IgD-negative memory B cell (primary cell): ENCODE data around the gene OCEL1. TPM values are rescaled to one million over a fixed set of nuclear protein-coding genes. Genes with fewer than 3 reads are reported as not detected.
A peak's percentile ranks its signal among the peaks of the same experiment; 100 is the strongest.

ENCODE experiments used
- H3K27ac Mint-ChIP-seq, 3 donors: one replicate each; pipeline ENCODE4 v1.8.0; 2020 to 2022; ENCODE audit warnings: mild to moderate bottlenecking in 3 of 3, mixed read lengths in 3 of 3, moderate library complexity in 1 of 3
- H3K27me3 Mint-ChIP-seq: one replicate; pipeline ENCODE4 v1.8.0; 2021; ENCODE audit warnings: mixed read lengths
- H3K36me3 Mint-ChIP-seq: one replicate; pipeline ENCODE4 v1.8.0; 2020; ENCODE audit warnings: mild to moderate bottlenecking, mixed read lengths
- H3K4me1 Mint-ChIP-seq, 3 donors: one replicate each; pipeline ENCODE4 v1.8.0; 2020 to 2022; ENCODE audit warnings: mixed read lengths in 3 of 3, mild to moderate bottlenecking in 1 of 3
- H3K4me3 Mint-ChIP-seq, 4 donors: one replicate each; pipeline ENCODE4 v1.8.0; 2020 to 2022; ENCODE audit warnings: mild to moderate bottlenecking in 4 of 4, mixed read lengths in 4 of 4, moderate library complexity in 3 of 4
- H3K9me3 Mint-ChIP-seq, 3 donors: one replicate each; pipeline ENCODE4 v1.8.0; 2020 to 2021; ENCODE audit warnings: mixed read lengths in 3 of 3, mild to moderate bottlenecking in 1 of 3
- polyA plus RNA-seq: library from polyadenylated mRNA; unstranded; fragments of 300-500 nt; fragmentation: Illumina TruSeq; gene quantifications from one replicate; pipeline ENCODE4 v1.2.3, GENCODE V29; 2021

OCEL1 gene
- polyA plus RNA-seq, 1 donor from 2014 or later: 46.0 TPM

DNA sequence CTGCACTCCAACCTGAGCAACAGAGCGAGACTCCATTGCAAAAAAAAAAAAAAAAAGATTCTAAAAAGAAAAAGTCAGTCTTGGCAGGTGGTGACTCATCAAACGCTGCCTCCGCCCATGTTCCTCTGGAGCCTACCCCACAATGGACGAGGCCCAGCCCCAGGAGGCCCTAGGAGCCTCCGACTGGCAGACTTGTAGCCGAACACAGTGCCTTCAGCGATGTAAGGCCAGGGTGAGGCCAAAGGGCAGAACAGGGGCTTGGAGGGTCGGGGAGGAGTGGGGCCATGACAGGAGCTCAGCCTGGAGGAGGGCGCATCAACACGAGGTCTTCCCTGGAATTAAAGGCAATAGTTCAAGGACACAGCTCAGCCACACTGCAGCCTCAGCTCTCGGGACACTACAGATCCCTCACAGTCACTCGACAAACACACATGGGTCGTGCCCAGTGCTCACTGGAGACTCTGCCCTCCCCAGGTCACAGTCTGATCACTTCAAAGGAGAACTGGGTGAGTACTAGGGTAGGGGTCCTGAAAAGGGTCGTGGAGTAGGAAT is 5.7 kb upstream of the OCEL1 start:
- Mint-ChIP-seq H3K9me3 (no peaks in the 10 kb centered on the region), H3K36me3 (peaks cover 7% of the 10 kb centered on the region), H3K27me3 (no peaks in the 10 kb centered on the region), H3K4me1 (peaks cover 0 to 2% (median under 1%) of the 10 kb centered on the region in 3 donors), H3K4me3 (peak overlapping the region in 2 of 4 donors; percentile 23 to 61), H3K27ac (peak overlapping the region in 1 of 3 donors; percentile 19)

DNA sequence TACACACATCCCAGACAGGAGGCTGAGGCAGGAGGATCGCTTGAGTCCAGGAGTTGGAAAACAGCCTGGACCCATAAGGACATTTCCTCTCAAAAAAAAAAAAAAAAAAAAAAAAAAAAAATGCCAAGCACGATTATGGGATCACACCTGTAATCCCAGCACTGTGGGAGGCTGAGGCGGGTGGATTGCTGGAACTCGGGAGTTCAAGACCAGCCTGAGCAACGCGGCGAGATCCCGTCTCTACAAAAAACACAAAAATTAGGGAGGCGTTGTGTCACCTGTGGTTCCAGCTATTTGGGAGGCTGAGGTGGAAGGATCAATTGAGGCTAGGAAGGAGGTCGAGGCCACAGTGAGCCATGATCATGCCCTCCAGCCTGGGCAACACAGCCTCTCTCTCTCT is 973 bp upstream of the OCEL1 start:
- peaks cover 0 to 3% (median 3%) of the 10 kb centered on the region in 3 donors for H3K4me1 Mint-ChIP-seq
- H3K27me3 Mint-ChIP-seq: no peaks in the 10 kb centered on the region
- H3K36me3 Mint-ChIP-seq: no peaks in the 10 kb centered on the region
- H3K4me3 Mint-ChIP-seq: peak overlapping the region in 3 of 4 donors; percentile 43 to 93 (median 84)
- H3K9me3 Mint-ChIP-seq: no peaks in the 10 kb centered on the region
- H3K27ac Mint-ChIP-seq: peak overlapping the region in 1 of 3 donors; percentile 78

DNA sequence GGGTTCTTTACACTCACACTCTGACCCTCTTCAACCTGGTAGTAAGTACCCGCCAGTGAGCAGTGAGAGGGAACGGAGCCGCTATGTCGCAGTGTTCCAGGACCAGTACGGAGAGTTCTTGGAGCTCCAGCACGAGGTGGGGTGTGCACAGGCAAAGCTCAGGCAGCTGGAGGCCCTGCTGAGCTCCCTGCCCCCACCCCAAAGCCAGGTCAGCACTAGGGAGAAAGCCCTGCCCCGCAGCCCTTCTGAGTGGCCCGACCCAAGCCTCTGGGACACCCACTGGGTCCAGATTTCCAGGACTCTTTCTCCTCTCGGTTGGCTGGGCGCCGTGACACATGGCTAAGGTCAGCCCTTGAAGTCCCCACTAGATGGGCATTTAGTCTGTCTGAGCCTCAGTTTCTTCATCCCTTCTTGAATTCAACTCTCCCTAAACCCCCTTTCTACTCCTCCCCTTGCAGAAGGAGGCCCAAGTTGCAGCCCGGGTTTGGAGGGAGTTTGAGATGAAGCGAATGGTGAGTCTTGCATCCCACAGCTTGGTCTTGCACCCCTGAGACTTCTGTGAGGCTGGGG is 1.9 kb downstream of the OCEL1 start:
- Mint-ChIP-seq H3K27ac (no peak overlapping the region), H3K36me3 (no peaks in the 10 kb centered on the region), H3K4me3 (peak overlapping the region in 1 of 4 donors; percentile 84)

DNA sequence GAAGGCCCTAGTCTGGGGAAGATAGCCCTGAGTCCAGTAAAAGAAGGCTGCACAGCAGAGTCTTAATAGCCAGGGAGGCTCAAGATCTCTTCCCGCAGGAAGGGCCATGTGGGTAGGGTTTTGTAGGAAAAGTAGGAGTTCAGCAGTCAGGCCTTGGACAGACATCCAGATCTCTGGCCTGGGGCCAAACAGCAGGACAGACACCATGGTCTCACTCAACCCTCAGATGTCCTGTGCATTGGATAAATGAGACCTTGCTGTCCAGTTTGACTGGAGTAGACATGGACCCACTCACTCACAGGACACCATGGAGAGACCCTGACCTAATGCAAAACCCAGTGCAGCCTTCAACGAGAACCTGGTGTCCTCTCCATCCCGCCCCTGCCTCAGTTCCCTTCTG is 3.9 kb downstream of the OCEL1 start:
- Mint-ChIP-seq H3K27ac (no peak overlapping the region), H3K27me3 (no peaks in the 10 kb centered on the region)

More for the DNA sequence above, 1.9 kb downstream of the OCEL1 start:
- peaks cover 0 to 3% (median 3%) of the 10 kb centered on the region in 3 donors for H3K4me1 Mint-ChIP-seq
- no peaks in the 10 kb centered on the region for H3K9me3 Mint-ChIP-seq
- H3K27me3 Mint-ChIP-seq: no peaks in the 10 kb centered on the region

DNA sequence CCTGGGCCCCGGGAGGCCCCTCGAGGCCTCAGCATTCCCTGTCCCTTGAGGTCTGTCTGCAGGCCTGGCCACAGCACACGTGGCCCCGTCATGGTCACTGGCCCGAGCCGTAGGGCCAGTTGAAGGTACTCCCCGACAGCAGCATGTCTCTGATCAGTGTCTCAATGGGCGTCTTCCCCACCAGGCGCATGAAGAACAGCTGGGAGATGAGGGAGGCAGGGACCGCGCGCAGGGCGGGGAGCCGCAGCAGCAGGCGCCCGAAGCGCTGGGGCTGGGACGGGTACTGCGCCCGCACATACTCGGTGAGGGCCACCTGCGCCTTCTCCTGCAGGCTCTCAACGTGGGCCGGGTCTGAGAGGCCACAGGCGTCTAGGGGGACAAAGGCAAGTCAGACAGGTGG is 6.2 kb downstream of the OCEL1 start:
- Mint-ChIP-seq H3K27me3 (no peaks in the 10 kb centered on the region), H3K9me3 (no peaks in the 10 kb centered on the region), H3K4me3 (peak overlapping the region in 1 of 4 donors; percentile 50), H3K36me3 (no peaks in the 10 kb centered on the region), H3K27ac (no peak overlapping the region), H3K4me1 (peaks cover 0 to 4% (median 3%) of the 10 kb centered on the region in 3 donors)

More for the DNA sequence above, 3.9 kb downstream of the OCEL1 start:
- Mint-ChIP-seq H3K4me3 (peak overlapping the region in 1 of 4 donors; percentile 43), H3K36me3 (no peaks in the 10 kb centered on the region), H3K9me3 (no peaks in the 10 kb centered on the region), H3K4me1 (peaks cover 3 to 6% (median 4%) of the 10 kb centered on the region in 3 donors)

DNA sequence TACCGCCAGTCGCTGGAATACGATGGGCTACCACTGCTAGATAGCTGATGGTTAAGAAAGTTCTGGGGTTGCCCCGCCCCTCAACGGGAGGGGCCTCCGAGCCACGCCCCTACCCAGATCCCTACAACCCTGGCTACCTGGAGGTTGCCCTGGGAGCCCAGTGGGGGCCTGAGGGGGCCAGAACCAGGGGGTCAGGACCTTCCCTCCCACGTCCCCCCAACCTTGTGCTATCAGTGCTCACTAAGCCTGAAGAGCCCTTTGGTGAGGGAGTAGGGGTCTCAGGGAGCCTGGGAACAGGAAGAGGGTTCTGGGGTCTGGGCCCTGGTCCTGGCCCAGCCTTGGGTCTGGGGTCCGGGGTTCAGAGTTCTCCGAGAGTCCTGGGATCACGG is 8.9 kb downstream of the OCEL1 start:
- H3K27me3 Mint-ChIP-seq: no peaks in the 10 kb centered on the region
- no peaks in the 10 kb centered on the region for H3K9me3 Mint-ChIP-seq
- peak overlapping the region; percentile 72 to 90 (median 85) for H3K4me3 Mint-ChIP-seq
- H3K4me1 Mint-ChIP-seq: peaks cover 0 to 4% (median 3%) of the 10 kb centered on the region in 3 donors
- no peaks in the 10 kb centered on the region for H3K36me3 Mint-ChIP-seq
- no peak overlapping the region for H3K27ac Mint-ChIP-seq

DNA sequence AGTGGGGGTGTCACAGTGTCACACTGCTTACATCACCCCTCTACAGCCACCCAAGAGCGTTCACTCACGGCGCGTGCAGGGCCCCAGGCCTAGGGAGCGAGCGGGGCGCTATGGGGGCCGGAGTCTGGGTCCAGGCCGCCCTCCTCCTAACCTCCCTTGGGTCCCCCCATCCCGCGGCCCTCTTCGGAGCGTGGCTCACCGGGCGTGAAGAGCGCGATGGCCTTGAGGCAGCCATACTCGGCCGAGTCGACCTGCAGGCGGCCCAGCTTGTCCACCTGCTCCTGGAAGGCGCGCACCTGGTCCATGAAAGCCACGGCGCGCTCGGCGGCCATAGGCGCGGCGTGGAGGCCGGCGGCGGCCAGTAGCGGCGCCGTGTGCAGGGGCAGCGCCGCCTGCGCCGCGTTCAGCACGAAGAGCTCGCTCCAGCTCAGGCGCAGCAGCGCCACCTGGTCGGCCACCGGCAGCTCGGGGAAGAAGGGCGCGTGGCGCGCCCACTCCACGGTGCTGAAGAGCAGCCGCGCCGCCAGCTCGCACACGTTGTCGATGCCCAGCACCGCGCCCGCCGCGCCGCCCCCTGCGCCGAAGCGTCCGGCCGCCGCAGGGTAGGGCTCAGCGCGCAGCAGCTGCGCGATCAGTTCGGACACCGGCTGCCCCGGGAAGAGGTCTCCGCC is 9.4 kb downstream of the OCEL1 start:
- Mint-ChIP-seq H3K4me3 (peak overlapping the region; percentile 72 to 90 (median 85)), H3K36me3 (no peaks in the 10 kb centered on the region), H3K27ac (no peak overlapping the region), H3K4me1 (peaks cover 0 to 4% (median 3%) of the 10 kb centered on the region in 3 donors), H3K9me3 (no peaks in the 10 kb centered on the region), H3K27me3 (no peaks in the 10 kb centered on the region)

DNA sequence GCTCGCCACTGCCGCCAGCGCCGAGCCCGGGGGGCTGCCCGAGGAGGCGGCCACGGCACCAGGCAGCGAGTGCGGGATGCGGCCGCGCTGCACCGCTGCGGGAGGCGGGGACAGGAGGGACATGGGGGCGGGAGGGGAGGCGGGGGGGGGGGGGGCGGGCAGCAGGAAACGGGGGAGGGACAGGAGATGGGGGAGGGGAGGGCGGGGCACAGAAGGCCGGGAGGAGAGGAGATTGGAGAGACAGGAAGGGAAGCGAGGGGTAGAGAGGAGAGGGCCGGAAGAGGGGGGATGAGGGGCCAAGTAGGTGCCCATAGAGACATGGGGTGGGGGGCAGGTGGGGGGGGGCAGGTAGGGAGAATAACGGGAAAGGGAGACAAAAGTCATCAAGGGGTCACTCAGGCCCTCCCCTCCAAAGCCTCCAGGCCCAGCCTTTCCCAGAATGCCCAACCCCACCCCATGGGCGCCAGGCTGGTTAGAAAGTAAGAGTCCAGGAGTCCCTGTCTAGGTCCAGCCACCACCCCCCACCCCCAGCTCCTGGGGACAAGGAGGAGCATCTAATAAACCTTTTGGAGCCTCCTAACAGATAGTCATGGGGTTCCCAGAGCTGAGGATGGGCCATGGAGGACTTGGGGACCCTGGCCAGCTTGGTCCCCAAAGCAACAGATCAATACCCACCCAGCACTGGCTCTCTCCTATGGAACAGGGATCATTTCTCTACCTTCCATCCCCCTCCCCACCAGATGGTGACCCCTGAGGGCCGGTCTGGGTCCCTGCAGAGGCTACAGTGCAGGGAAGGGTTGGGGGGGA is 10.1 kb downstream of the OCEL1 start:
- Mint-ChIP-seq H3K27ac (no peak overlapping the region), H3K36me3 (no peaks in the 10 kb centered on the region), H3K4me1 (peaks cover 0 to 8% (median 3%) of the 10 kb centered on the region in 3 donors), H3K27me3 (no peaks in the 10 kb centered on the region), H3K9me3 (no peaks in the 10 kb centered on the region), H3K4me3 (peak overlapping the region in 3 of 4 donors; percentile 34 to 83 (median 49))

DNA sequence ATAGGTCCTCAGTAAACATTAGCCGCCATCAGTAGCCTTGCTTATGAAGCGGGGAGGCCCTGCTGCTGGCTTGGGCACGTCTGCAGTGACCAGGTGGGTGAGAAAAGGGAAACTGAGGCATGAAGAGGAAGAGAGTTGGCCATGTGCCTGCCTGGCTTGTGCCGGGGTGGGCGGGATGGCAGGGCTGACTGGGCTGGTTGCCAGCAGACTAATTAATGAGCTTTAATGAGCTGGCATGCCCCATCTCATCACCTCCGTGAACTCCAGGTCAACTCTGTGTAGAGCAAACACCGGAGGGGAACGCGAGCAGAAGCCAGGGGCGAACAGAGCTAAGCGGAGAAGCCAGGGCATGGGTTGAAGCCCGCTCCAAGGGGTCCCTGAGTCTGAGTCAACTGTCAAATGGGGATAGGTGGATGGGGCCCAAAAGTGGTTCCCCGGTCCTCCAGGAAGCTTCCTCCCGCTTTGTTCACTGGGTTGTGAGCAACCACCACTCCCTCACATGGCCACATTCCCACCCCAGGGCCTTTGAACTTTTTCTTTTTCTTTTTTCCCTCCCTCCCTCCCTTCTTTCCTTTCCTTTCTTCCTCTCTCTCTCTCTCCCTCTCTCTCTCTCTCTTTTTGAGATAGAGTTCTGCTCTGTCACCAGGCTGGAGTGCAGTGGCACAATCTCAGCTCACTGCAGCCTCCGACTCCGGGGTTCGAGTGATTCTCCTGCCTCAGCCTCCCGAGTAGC is 11.0 kb downstream of the OCEL1 start:
- H3K4me1 Mint-ChIP-seq: peaks cover 0 to 8% (median 3%) of the 10 kb centered on the region in 3 donors
- no peaks in the 10 kb centered on the region for H3K9me3 Mint-ChIP-seq
- no peaks in the 10 kb centered on the region for H3K27me3 Mint-ChIP-seq
- peak overlapping the region in 1 of 4 donors; percentile 73 for H3K4me3 Mint-ChIP-seq
- no peaks in the 10 kb centered on the region for H3K36me3 Mint-ChIP-seq
- H3K27ac Mint-ChIP-seq: no peak overlapping the region

DNA sequence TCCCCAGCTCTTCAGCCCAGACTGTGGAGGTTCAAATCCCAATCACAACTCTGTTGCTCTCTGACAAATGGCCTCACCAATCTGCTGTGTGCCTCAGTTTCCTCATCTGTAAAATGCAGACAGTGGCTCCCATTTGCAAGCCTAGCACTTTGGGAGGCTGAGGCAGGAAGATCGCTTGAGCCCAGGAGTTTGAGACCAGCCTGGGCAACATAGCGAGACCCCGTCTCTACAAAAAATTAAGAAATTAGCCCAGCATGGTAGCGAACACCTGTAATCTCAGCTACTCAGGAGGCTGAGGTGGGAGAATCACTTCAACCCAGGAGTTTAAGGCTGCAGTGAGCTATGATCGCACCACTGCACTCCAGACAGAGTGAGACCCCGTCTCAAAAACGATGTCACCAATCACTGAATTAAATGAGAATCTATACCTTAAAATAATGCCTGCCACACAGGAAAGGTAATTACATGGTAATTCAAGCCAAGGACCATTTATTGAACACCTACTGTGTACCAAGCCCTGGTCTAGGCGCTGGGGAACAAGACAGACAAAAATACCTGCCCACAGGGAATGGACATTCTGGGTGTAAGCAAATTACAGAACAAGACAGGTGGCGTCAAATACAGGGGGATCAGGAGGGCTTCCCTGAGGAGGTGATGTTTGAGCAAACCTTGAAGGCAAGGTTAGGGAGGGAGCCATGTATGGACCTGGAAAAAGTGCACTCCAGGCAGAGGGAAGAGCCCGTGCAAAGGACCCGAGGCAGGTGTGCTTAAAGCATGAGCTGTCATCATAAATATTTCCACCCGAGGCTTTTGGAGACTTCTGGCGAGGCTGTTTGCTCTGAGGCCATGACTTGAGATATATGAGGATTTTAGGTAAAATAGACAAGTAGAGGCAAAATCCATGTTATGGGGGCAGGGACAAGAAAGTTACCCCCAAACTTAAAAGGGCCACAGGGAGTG is 12.0 kb downstream of the OCEL1 start:
- Mint-ChIP-seq H3K9me3 (no peaks in the 10 kb centered on the region), H3K27me3 (no peaks in the 10 kb centered on the region), H3K4me3 (peak overlapping the region in 1 of 4 donors; percentile 74), H3K36me3 (no peaks in the 10 kb centered on the region), H3K4me1 (peaks cover 5 to 8% (median 8%) of the 10 kb centered on the region in 3 donors), H3K27ac (no peak overlapping the region)

DNA sequence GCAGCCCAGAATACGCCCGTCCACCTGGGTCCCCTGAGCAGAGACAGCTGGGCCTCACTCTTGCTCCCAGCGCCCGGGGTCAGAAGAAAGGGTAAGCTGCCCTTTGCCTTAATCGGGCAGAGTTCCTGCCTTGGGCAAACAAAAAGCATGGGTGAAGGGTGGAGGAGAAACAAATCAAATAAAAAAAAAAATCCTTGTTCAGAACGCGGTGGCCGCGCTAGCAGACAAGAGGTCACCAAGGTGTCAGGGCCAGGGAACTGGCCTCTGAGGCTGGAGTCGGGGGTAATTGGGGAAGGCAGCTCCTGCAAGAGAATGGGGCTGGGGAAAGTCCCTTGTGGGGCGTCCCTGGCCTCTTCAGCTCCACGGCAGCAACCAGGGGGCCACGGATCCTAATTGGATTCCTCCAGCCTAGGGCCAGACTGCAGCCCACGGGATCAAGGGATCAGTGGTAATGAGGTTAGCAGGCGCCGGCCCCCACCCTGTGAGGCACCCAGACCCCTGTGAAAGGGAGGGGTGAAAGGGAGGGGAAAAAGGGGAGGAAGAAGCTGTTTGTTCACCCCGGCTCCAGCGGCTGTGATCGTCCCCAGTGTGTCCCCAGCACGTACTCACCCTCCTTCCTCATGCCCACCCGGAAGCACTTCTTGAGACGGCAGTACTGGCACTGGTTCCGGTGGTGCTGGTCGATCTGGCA is 14.2 kb downstream of the OCEL1 start:
- no peaks in the 10 kb centered on the region for H3K27me3 Mint-ChIP-seq
- H3K36me3 Mint-ChIP-seq: no peaks in the 10 kb centered on the region
- H3K4me3 Mint-ChIP-seq: peak overlapping the region in 2 of 4 donors; percentile 12 to 64
- peak overlapping the region in 1 of 3 donors; percentile 72 for H3K27ac Mint-ChIP-seq
- peaks cover 4 to 8% (median 5%) of the 10 kb centered on the region in 3 donors for H3K4me1 Mint-ChIP-seq
- no peaks in the 10 kb centered on the region for H3K9me3 Mint-ChIP-seq

DNA sequence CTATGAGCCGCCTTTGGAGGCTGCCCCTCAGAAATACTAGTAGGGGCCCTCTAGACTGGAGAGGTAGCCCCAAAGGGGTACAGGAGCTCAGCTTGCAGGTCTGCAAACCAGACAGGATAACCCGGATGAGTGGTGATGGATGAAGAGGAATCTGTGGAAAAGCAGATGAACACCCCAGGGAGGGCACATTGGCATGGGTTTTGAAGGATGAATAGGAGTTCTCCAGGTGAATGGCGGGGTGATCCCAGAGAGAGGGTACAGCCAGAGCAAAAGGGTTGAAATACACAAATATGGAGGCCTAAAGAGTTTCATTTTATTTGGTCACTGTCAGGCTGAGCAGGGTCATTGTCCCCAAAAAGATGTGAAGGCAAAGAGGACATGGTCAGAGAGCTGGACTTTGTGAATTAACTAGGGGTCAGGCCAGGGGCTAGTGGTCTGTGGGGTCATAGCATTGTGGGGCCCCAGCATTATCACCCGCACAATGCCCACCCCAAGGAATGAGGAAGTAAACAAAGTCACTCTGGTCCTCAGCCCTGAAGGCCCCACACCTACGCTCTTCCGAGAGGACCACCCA is 14.9 kb downstream of the OCEL1 start:
- Mint-ChIP-seq H3K9me3 (no peaks in the 10 kb centered on the region), H3K36me3 (no peaks in the 10 kb centered on the region), H3K27ac (peak overlapping the region in 2 of 3 donors; percentile 72 to 84), H3K27me3 (no peaks in the 10 kb centered on the region), H3K4me3 (peak overlapping the region in 2 of 4 donors; percentile 12 to 64), H3K4me1 (peaks cover 4 to 8% (median 5%) of the 10 kb centered on the region in 3 donors)
